GM12892 (cell line): ENCODE measurements around the gene SNAI3.

Experiments used
- POLR2A ChIP-seq: IDR thresholded peaks from 2 replicates; pipeline ENCODE4 v1.6.1; 2011; ENCODE audit warnings: low read depth, low read length, control low read depth
- POLR2AphosphoS5 ChIP-seq: IDR thresholded peaks from 2 replicates; pipeline ENCODE4 v1.6.1; 2011; ENCODE audit warnings: low read depth, low read length, control low read depth
- TAF1 ChIP-seq: IDR thresholded peaks from 2 replicates; pipeline ENCODE4 v1.6.1; 2011; ENCODE audit warnings: low read depth, mild to moderate bottlenecking, control low read depth, low read length, borderline replicate concordance

DNA sequence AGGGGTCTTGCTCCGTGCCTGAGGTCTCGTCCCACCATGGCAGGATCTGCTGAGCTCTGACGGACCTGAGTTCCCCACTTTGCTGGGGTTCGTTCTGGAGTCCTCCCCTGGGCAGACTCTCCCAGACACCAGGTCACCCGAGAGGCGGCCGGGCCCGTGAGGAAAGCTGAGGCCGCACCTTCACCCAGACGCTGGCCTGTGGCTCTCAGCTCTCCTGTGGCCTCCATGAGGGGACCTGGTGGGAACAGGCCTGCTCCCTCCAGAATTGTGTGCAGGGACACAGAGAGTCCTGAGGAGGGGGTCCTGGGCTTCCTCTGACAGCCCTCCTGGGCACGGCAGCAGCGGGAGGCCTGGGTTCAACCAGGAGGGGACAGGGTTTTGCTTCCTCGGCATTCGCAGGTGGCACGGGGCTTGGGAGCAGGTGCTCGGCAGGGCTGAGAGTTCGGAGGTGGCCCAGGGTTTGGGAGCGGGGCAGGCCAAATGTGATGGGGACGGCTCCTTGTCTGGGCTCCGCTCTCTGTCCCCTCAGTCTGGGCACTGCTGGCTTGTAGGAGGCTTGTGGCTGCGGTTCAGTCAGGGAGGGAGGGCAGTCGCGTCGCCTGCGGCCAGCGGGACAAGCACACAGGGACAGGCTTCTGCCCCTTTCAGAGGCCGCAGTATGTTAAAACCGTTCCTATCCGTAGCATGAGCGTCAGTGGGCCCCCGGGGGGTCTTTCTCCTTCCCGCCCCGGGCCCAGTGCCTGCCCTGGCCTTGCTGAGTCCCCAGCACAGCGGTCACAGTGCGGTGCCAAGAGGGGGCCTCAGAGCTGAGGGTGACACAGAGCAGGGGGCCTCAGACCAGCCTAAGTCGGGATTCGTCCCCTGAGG, 8.1 kb upstream of the SNAI3 start:
- no peak for TF ChIP-seq TAF1
- TF ChIP-seq POLR2A, result no peak
- TF ChIP-seq POLR2AphosphoS5, result no peak
